ENCODE data around the gene FBXL13. TPM values are rescaled to one million over a fixed set of nuclear protein-coding genes. Genes with fewer than 3 reads are reported as not detected.

The FBXL13 gene
- total and polyA plus RNA-seq, 10 of the 15 experiments (the other 5 are each of a cell fraction or from before 2014, with no cell fraction given) = 0.08 to 0.95 (median 0.28) TPM; not detected in 2

DNA sequence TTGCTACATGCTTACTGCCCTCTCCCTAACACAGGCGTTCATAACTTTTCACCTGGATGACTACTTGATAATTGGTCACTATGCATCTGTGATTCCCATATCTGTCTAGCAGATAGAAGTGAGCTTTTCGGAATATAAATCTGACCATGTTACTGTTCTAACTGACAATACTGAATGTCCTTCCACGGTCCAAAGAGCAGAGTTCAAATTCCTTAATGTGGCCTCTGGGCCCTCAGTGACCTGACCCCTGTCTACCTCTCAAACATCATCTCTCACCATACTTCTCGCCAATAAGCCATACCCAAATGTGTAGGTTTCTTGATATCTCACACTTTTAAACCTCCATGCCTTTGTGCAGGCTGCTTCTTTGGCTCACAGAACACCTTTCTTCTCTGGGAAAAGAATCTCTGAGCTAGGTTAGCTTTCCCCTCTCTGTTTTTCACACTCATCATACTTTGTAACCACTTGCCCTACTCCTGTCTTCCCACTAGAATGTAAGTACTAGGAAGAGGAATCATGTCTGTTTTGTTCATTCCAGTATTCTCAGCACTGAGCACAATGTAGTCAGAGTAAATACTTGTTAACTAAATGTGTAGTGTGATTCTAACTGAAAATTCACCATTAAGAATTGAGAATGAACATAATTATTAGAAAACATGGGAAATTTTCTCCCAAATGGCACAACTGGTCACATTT is 201.0 kb downstream of the FBXL13 start (continued):
- TF ChIP-seq, protein P1, sequence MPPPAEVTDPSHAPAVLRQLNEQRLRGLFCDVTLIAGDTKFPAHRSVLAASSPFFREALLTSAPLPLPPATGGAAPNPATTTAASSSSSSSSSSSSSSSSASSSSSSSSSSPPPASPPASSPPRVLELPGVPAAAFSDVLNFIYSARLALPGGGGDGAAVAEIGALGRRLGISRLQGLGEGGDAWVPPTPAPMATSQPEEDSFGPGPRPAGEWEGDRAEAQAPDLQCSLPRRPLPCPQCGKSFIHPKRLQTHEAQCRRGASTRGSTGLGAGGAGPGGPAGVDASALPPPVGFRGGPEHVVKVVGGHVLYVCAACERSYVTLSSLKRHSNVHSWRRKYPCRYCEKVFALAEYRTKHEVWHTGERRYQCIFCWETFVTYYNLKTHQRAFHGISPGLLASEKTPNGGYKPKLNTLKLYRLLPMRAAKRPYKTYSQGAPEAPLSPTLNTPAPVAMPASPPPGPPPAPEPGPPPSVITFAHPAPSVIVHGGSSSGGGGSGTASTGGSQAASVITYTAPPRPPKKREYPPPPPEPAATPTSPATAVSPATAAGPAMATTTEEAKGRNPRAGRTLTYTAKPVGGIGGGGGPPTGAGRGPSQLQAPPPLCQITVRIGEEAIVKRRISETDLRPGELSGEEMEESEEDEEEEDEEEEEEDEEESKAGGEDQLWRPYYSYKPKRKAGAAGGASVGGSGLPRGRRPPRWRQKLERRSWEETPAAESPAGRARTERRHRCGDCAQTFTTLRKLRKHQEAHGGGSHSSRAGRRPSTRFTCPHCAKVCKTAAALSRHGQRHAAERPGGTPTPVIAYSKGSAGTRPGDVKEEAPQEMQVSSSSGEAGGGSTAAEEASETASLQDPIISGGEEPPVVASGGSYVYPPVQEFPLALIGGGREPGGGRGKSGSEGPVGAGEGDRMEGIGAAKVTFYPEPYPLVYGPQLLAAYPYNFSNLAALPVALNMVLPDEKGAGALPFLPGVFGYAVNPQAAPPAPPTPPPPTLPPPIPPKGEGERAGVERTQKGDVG (CRISPR knock-in tag; IDR thresholded peaks at IDR 0.05) = no peak
- TF ChIP-seq NFIC (IDR thresholded peaks at IDR 0.05; ENCODE audit: low read depth, low read length) (no peak), USF2 (IDR thresholded peaks at IDR 0.05; ENCODE audit: borderline replicate concordance, low read depth, low read length) (no peak), PML (IDR thresholded peaks at IDR 0.05; ENCODE audit: low read length) (no peak)
- TF ChIP-seq, protein P2, sequence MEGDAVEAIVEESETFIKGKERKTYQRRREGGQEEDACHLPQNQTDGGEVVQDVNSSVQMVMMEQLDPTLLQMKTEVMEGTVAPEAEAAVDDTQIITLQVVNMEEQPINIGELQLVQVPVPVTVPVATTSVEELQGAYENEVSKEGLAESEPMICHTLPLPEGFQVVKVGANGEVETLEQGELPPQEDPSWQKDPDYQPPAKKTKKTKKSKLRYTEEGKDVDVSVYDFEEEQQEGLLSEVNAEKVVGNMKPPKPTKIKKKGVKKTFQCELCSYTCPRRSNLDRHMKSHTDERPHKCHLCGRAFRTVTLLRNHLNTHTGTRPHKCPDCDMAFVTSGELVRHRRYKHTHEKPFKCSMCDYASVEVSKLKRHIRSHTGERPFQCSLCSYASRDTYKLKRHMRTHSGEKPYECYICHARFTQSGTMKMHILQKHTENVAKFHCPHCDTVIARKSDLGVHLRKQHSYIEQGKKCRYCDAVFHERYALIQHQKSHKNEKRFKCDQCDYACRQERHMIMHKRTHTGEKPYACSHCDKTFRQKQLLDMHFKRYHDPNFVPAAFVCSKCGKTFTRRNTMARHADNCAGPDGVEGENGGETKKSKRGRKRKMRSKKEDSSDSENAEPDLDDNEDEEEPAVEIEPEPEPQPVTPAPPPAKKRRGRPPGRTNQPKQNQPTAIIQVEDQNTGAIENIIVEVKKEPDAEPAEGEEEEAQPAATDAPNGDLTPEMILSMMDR (IDR thresholded peaks at IDR 0.05 in 2 of 3, conservative IDR thresholded peaks at IDR 0.05 in 1 of 3; ENCODE audit: control insufficient read depth in 2 of 3, extremely low read depth in 1 of 3, insufficient read depth in 1 of 3, low read depth in 3 of 3, low read length in 3 of 3) = no peak

Data from GM12878 (cell line).